GM19438 (cell line): Measurements from ENCODE around the gene NDUFB2.
"Not testable (repeated sequence)": the region's sequence is repeated elsewhere in the genome, so short reads cannot be mapped to it uniquely, and the experiment has no call there.

ENCODE experiments used
- ATAC-seq: cut with Tn5 transposase; IDR thresholded peaks from one replicate; pipeline ENCODE4 v1.9.1; 2021; ENCODE audit warnings: low read depth; ENCODE audit not compliant: unreplicated experiment

NDUFB2 gene

DNA sequence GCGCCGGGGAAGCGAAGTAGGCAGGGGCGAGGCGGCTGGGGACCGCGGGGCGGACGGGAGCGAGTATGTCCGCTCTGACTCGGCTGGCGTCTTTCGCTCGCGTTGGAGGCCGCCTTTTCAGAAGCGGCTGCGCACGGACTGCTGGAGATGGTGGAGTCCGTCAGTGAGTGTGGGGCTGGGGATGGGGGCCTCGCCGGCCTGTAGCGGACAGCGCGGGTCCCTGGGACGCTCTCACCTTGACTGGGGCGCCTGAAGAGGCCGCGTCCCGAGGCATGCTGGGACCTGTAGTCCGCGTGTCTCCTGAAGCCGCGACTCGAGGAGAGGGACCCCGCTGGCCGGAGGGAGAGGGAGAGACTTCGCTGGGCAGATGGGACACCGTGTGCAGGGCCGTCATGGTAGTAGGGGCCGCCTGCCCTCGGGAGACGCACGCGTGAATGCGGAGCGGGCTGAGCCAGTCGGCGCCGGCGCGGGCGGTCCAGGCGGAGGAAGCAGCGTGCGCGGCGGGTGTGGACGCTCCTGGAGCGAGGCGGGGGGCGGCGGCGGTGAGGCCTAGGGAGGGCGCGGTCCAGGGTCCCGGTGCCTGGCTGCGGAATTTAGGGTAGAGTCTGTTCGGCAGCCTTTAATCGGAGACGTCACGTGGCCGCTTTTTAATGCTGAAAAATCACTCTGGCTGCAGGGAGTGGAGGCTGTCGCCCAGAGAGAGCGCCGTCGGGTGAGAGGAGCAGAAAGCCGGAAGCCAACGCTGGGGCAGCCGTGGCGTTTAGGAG lies at the start of gene NDUFB2:
TSS of gene NDUFB2 (plus strand) at position 29 of the 767 bp plus-strand sequence. CDS start at position 66, 37 bp downstream.
- ATAC-seq: peak; percentile 90

DNA sequence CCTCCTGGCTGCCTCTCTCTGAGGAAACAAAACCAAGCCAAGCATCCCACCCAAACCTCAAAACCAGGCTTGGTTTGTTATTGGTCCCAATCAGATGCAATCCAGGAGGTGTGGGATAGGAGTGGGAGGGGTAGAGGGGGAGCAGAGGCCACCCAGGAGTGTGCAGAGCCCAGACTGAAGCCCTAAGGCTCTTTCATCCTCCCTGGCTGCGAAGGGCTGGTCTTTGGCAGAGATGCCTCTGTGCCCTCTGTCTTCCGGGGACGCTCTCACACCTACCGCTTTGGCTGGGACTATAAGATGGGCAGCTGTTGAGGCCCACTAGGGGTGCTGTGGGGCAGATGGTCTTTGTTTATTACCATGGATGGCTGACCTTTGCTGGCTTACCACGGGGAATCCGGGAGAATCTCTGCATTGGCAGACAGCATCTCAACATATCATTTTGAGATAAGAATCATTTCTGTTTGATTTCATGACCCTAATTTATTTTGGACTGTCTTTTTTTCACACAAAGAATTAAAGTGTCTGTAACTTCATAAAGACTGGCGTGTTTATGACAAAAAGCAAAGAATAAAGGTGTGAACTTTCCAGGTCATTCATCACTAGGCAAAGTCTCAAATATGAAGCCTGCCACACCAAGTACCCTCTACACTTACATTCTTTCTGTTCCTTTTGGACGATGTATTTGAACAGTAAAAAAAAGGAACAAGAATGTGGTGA lies 49.4 kb upstream of the NDUFB2 start:
- peak; percentile 62 for ATAC-seq

DNA sequence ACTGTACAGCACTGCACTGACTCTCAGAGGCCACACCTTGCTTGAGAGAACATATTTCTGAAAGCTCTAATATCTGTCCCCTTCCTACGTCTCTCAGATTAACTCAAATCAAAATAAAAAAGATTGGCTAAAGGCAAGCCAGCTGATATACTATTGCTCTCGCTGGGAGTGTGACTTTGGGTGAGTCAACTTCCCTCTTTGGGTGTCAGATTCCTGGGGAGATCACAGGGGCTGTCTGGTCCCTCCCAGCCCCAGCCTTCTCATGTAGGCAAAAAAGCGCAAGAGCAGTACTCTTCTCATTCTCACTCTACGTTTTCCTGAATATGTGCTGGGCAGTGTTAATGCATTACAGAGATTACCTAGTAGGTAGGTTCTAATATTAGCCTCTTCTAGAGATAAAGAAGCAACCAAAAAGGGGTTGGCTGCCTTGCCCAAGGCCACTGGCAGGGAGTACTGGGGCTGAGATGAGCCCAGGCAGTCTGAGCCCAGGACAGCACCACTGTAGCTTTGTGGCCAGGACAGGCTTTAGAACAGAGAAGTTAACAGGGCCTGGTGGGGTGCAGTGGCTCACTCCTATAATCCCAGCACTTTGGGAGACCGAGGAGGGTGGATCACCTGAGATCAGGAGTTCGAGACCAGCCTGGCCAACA lies 46.8 kb upstream of the NDUFB2 start:
- no peak for ATAC-seq

DNA sequence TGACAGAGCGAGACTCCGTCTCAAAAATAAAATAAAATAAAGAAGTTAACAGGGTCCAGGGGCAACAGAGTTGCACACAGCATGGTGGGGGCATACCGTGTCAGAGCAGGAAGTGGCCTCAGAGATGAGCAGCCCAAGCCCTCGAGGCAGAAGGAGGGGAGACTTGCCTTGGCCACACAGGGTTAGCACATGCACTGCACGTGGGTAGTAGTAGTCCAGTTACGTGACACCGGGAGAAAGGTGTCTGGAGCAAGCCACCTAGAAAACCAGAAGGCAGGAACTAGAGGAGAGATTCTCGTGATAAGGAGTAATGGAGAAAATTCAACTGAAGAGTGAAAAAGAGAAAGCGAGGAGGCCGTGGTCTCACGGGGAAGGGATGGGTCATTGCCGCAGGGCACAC lies 46.1 kb upstream of the NDUFB2 start:
- ATAC-seq: no peak

DNA sequence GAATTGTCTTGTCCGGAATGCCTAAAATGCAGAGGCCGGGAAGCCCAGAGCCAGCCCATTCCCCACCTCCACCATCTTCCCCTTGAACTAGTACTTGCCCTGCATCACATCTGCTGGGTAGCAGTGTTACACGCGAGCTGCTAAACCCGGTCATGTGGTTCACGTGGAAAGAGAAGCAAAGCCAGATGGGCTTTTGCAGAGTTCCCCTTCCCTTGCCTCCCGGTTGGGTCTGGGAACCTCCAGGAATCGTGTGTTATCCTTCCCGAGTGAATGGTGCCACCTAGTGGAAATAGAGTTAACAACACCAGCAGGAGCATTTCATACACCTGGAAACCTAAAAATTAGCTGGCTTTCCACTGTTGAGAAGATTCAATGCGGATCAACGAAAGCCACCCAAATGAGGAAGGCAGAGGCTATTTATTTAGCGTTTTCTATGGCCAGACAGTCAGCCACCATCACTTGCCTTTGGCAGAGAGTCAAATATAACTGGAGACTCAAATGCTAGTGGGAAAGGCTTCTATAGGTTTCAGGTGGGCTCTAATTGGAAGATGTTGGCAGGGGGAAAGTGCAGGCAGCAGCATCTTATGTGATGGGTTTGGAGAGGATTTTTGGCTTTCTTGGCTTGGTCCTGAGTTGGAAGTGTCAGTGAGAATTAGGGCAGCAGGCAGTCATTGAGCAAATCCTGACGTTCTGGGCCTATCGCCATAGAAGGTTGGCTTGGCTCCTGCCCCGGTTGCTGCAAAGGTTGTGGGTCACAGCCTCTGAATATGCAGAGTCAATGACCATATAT lies 43.0 kb upstream of the NDUFB2 start:
- no peak for ATAC-seq

DNA sequence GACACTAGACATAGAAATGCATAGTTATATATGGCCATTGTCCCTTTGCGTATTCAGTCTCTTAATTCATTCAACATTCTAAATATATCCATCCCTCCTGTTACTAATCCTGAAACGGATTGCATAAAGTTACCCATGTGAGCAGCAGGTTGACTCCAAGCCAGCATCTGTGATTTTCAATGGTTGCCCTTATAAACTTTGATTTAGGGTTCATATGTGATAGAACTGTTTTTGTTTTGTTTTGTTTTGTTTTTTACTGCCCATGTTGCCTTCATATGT lies 42.5 kb upstream of the NDUFB2 start:
- no peak for ATAC-seq

DNA sequence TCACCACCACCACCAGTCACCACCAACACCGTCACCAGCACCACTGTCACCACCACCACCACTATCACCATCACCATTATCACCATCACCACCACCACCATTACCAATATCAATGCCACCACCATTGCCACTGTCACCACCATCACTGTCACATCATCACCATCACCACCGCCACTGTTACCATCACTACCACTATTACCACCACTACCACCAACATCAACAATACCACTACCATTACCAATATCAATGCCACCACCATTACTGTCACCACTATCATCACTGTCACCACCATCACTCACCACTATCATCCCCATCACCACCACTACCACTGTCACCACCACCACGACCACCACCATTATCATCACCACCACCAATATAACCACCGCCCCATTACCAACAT lies 41.8 kb upstream of the NDUFB2 start:
- no peak for ATAC-seq

DNA sequence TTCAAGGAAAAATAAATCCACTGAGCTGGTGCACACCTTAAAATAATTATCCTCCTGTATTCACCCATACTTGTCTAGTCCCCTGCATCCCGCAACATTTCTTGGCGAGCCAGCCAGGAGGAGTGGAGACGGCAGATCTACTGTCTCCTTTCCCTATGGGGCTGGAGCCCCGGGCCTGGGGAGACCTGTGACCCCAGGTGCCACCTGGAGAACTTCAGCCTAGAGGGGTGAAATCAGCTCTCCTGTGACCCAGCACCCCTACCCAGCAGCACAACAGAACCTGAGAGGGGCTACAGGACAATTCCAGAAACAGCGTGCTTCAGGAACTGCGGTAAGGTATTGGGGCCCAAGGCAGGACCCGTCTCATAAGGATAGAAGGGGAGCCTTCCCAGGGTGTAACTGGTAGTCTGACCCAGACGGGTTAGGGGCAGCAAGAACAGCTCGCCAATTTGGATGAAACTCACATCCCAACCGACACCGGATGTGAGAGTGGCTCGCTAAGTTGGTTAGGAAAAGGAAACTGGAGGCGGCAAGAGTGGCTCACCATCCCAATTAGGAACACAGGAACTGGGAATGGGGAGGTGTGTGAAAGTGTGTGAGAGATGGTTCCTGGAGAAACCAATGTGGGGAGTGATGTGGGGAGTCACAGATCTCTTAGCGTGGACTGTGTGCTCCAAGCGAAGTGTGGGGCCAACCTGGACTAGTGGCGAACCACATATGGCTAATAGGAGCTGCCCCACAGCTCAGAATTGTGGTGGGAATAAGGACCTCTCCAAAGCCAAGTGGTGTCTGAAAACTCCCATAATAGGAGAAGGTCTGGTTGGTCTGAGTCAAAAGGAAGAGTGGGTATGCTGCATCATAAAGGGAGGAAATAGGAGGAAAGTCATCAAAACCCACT lies 40.7 kb upstream of the NDUFB2 start:
- no peak for ATAC-seq

DNA sequence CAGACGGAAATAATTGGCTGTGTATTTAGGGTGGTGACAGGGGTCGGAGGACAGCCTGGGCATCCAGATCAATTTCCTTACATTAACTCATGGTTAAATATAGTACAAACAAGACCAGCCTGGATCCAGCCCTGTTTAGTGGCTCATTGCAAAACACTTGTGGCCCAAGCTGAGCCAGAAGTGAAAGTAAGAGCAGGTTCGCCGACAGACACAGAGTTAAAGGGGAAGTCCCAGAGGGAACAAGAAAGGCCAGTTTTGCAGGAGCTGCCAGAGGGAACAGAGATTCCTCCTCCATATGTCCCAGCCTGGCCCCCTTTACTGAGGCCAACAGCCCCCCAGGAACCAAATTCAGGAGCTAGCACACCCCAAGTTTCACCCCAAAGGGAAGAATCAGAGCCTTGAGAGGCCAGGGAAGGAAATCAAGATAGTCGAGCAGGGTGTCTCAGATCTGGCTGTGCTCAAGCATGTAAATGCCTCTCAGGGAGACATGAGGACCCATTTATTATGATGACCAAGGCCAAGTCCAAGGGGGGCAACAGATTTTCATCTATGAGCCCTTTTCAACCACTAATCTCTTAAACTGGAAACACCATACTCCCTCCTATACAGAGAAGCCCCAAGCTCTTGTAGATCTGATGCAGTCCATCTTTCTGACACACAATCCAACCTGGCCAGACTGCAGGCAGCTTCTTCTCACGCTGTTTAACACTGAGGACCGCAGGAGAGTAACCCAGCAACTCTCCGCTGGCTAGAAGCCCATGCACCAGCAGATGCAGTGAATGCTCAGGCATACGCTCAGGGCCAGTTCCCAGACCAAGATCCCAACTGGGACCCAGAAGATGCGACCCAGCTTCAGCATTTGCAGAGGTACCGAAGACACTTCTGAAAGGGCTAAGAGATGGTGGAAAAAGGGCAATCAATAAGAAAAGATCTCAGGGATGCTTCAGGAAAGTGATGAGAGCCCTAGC lies 39.7 kb upstream of the NDUFB2 start:
- ATAC-seq: peak; percentile 85

DNA sequence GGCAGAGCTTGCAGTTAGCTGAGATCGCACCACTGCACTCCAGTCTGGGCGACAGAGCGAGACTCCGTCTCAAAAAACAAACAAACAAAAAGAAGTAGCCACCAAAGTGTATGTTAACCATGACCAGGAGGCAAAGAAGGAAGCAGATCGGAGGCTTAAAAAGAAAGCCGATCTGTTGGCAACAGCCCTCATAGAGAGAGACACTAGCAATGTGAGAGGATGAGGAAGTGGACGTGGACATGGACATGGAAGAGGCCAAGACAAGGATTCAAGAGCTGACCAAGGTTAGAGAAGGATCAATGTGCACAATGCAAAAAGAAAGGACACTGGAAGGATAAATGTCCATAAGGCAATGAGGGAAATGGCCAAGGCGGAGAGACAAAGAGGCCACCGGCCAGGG lies 38.6 kb upstream of the NDUFB2 start:
- ATAC-seq: no peak

DNA sequence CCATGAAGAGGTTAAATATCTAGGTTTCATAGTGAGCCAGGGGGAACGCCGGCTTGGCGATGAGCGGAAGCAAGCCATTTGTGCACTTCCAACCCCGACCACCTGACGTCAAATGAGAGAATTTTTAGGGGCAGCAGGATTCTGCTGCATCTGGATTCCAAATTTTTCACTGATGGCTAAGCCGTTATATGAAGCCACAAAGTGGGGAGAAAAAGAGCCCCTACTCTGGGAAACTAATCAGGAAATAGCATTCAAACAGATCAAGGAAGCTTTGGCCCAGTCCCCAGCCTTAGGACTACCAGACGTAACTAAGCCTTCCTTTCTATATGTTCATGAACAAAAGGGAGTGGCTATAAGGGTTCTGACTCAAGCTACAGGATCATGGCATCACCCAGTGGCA lies 36.7 kb upstream of the NDUFB2 start:
- no peak for ATAC-seq

DNA sequence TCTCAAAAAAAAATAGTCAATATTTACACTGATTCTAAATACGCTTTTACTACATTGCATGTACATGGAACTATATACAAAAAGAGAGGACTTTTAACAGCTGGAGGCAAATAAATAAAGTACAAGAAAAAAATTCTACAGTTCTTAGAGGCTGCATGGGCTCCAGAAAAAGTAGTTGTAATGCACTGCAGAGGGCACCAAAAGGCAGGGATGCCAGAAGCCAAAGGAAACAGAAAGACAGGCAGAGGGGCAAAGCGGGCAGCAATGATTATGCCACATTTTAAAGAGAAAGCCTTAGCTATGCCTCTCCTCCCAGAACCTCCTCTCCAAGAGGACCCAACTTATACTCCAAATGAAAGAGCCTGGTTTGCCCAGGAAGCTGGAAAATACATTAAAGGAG lies 35.4 kb upstream of the NDUFB2 start:
- ATAC-seq: no peak

DNA sequence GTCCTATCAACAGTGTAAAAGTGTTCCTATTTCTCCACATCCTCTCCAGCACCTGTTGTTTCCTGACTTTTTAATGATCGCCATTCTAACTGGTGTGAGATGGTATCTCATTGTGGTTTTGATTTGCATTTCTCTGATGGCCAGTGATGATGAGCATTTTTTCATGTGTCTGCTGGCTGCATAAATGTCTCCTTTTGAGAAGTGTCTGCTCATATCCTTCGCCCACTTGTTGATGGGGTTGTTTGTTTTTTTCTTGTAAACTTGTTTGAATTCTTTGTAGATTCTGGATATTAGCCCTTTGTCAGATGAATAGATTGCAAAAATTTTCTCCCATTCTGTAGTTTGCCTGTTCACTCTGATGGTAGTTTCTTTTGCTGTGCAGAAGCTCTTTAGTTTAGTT lies 33.6 kb upstream of the NDUFB2 start:
- ATAC-seq: not testable (repeated sequence)

DNA sequence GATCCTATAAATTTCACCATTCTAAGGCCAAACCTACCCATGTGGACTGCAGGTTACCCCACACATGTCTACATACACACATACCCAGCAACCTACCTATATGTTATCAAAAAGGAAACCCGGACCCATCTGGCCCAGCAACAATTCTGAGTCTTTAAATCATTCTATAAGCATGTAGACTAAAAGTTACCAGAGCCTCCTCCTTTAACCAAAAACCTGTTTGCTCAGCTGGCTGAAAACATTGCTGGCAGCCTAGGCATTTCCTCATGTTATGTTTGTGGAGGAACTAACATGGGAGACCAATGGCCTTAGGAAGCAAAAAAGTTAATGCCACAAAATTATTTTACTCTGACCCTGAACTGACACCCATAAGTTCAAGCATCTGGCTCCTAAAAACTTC lies 29.0 kb upstream of the NDUFB2 start:
- no peak for ATAC-seq

DNA sequence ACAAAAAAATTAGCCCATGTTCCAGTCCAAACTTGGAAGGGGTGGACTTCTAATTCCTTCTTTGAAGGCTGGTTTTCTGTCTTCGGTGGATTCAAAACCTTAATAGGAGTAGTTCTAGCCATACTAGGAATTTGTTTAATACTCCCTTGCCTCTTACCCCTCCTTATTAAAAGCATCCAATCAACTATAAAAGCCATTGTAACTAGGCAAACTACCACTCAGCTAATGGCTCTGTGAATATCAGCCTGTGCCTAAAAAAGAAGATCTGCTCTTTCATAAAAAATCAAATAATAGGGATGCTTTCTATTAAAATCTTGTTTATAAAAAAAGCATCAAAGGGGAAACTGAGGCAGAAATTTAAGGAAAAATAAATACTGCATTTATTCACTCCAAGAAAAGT lies 27.9 kb upstream of the NDUFB2 start:
- ATAC-seq: no peak

DNA sequence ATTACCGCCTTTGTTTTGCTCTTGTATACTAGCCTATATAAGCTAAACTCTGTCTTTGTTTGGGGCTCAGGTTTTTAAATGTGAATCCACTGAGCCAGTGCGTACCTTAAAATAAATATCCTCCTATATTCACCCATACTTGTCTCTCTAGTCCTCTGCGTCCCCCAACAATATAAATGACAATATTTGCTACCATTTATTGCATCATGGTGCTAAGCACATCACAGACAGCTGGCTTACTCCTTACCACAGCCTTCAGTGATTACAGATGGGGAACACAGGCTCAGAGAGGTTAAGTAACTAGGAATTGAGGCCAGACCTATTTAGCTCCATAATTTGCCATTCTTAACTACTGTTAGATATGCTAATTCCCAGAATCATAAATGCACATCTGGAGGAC lies 27.2 kb upstream of the NDUFB2 start:
- ATAC-seq: no peak

DNA sequence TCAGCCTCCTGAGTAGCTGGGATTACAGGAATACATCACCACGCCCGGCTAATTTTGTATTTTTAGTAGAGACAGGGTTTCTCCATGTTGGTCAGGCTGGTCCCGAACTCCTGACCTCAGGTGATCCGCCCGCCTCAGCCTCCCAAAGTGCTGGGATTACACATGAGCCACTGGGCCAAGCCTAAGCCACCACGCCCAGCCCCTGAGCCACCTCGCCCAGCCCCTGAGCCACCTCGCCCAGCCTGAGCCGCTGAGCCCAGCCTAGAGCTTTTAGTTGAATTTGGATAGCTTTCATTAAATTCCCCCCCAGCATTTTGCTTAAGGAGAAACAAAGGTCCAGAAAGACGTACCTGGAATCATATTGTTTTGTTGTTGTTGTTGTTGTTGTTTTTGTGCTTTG lies 26.6 kb upstream of the NDUFB2 start:
- ATAC-seq: not testable (repeated sequence)

DNA sequence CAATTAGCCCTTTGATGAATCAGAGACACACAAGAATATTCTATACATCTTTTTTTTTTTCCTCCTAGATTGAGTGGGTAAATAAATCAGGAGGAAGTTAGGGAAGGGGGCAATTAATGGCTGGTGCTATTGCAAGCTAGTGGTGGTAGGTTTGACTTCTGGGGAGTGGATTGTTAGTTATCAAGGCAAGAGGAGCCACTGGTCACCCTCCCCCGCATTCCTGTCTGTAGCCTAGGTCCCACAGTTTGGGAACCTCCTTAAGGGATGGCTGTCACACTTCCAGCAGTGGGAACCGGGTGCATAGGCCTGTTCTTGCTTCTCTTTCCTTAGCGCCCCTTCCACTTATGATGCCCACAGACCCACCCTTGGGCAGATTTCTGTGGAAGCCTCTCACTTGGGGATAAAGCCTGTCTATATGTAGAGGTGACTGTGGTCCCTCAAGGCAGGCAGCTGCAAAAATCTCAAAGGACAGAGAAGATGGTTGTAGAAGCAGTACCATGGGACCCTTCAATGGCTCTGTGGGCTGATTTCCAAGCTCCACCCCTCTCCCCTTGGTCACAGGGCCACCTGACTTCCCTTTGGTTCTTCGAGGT lies 26.1 kb upstream of the NDUFB2 start:
- ATAC-seq: no peak

DNA sequence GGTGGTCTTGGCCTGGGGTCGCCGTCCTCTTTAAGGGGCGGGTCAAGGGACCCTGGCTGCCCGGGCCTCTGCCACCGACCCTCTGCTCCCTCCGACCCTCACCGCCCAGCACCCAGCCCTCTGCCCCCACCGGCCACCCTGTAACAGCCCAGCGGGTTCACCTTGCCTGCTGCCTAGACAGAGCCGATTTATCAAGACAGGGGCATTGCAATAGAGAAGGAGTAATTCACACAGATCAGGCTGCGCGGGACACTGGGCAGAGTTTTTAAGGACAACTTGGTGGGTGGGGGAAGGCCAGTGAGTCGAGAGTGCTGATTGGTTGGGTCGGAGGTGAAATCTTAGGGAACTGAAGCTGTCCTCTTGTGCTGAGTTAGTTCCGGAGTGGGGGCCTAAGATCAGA lies 24.5 kb upstream of the NDUFB2 start:
- no peak for ATAC-seq
